GM06990 (cell line): ENCODE results near the gene PNPLA8.

Experiments used
- DNase-seq: peaks from one replicate; pipeline ENCODE4 v3.0.0-alpha.2; 2011; ENCODE audit not compliant: insufficient read length; ENCODE audit errors: extremely low read depth
- H3K27me3 ChIP-seq: replicated peaks from 2 replicates; pipeline ENCODE4 v1.6.0; 2011; ENCODE audit warnings: low read length; ENCODE audit not compliant: control insufficient read depth, insufficient read depth
- H3K36me3 ChIP-seq: 2 replicates; pipeline ENCODE4 v1.5.1; 2011; ENCODE audit warnings: low read length; ENCODE audit not compliant: control insufficient read depth, insufficient read depth
- H3K4me3 ChIP-seq: replicated peaks from 2 replicates; pipeline ENCODE4 v1.5.1; 2011; ENCODE audit warnings: low read depth, mild to moderate bottlenecking, control low read depth, low read length
- CTCF ChIP-seq: IDR thresholded peaks from 2 replicates; pipeline ENCODE4 v1.5.1; 2011; ENCODE audit warnings: low read length, control low read depth, mild to moderate bottlenecking, inconsistent platforms; ENCODE audit not compliant: insufficient read depth, poor library complexity, severe bottlenecking

PNPLA8 gene

GRCh38 chr7:108525985-108526767 lies at the start of gene PNPLA8:
TSS of gene PNPLA8 (minus strand) at chr7:108526135. CDS start at chr7:108515491, 10,644 bp downstream.
- Histone ChIP-seq H3K27me3 (no peaks in the 10 kb centered on the region), H3K36me3 (no peaks in the 10 kb centered on the region), H3K4me3 (peak within 1 kb of the TSS; percentile 78)
- no peak for TF ChIP-seq CTCF
- peak; percentile 100 for DNase-seq

GRCh38 chr7:108575156-108575555 lies 49.2 kb upstream of the PNPLA8 start:
- no peaks in the 10 kb centered on the region for H3K27me3 ChIP-seq
- DNase-seq: no peak
- TF ChIP-seq CTCF: no peak
- no peak overlapping the region for H3K4me3 ChIP-seq
- peaks cover 4% of the 10 kb centered on the region for H3K36me3 ChIP-seq

DNA sequence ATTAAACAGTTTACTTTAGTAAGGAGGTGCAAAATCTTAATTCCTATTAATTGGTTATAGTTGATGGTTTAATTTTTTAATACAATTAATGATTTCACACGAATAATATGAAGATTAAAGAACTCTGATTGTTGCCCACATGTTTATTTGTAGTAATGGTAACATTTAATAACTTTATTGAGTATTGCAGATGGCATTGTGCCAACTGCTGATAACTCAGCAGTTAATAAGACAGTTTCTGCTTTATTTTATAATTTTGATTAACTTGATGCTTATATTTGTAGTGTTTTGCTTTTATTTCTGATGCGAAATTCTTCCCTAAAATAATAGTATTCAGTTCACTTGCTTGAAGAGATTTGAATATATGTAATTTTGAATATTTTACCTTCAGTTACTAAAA lies 46.5 kb upstream of the PNPLA8 start:
- Histone ChIP-seq H3K4me3 (no peak overlapping the region), H3K36me3 (no peaks in the 10 kb centered on the region; the same call in 1 of the 2 replicates), H3K27me3 (no peaks in the 10 kb centered on the region)
- no peak for TF ChIP-seq CTCF
- DNase-seq: no peak

DNA sequence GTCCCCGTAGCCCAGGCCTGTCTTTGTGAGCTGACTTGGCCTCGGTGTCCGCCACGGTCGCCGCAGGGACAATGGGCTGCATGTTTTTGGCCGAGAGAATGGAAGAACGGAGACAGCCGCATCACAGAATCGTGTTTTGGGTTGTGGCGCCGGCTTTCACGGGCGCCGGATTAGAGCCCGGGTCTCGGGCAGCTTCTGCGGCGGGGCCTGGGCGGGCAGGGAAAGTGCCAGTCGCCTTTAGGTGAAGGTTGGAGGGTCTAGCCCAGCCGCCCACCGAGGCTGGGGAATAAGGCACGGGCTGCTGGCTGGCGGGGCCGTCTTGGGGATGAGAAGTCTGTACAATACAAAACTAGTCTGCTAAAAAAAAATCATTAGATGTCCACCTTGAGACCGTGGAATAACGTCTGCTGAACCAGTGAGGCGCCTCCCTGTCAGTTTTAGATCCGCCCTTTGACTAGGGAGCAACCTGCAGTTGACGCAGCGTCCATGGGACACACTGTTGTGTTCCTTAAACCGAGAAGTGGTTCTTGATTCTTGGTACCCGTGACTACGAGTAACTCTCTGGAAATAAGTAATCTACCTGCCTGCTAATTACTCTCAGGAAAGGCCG lies 44.3 kb upstream of the PNPLA8 start:
- TF ChIP-seq CTCF: no peak
- DNase-seq: no peak
- H3K36me3 ChIP-seq: no peaks in the 10 kb centered on the region

GRCh38 chr7:108569381-108570145 lies 43.6 kb upstream of the PNPLA8 start, which contains the start of the genes DNAJB9 and THAP5:
TSS of gene DNAJB9 (plus strand) at chr7:108569874. CDS start at chr7:108571727, 1,853 bp downstream.
TSS of gene THAP5 (minus strand) at chr7:108569706. CDS start at chr7:108569569, 137 bp downstream.
- no peaks in the 10 kb centered on the region for H3K27me3 ChIP-seq
- peak; percentile 98 for DNase-seq
- TF ChIP-seq CTCF: no peak
- peak within 1 kb of the TSS; percentile 99 for H3K4me3 ChIP-seq
- H3K36me3 ChIP-seq: no peaks in the 10 kb centered on the region

More for the DNA sequence above, 44.3 kb upstream of the PNPLA8 start:
- Histone ChIP-seq H3K27me3 (no peaks in the 10 kb centered on the region), H3K4me3 (peak overlapping the region; percentile 99)
